ENCODE measurements around the gene SLC18A3.

DNA sequence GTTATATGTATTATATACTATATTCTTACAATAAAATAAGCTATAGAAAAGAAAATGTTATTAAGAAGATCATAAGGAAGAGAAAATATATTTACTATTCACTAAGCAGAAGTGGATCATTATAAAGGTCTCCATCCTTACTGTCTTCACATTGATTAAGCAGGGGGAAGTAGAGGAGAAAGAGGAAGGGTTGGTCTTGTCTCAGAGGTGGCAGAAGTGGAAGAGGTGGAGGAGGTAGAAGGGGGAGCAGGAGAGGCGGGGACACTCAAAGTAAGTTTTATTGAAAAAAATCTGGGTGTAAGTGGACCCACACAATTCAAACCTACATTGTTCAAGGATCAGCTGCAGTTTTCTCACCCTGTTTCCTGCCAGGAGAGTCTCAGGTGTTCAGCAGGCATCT lies 42.3 kb upstream of the SLC18A3 start:
- TF ChIP-seq, protein P1, sequence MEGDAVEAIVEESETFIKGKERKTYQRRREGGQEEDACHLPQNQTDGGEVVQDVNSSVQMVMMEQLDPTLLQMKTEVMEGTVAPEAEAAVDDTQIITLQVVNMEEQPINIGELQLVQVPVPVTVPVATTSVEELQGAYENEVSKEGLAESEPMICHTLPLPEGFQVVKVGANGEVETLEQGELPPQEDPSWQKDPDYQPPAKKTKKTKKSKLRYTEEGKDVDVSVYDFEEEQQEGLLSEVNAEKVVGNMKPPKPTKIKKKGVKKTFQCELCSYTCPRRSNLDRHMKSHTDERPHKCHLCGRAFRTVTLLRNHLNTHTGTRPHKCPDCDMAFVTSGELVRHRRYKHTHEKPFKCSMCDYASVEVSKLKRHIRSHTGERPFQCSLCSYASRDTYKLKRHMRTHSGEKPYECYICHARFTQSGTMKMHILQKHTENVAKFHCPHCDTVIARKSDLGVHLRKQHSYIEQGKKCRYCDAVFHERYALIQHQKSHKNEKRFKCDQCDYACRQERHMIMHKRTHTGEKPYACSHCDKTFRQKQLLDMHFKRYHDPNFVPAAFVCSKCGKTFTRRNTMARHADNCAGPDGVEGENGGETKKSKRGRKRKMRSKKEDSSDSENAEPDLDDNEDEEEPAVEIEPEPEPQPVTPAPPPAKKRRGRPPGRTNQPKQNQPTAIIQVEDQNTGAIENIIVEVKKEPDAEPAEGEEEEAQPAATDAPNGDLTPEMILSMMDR (IDR thresholded peaks at IDR 0.05; ENCODE audit: low read length) = no peak
- no peak for TF ChIP-seq EZH2 (IDR thresholded peaks at IDR 0.05; ENCODE audit: borderline replicate concordance, low read length)
